HG02678 (cell line): ENCODE results near the gene USP40.

ENCODE experiments used
- ATAC-seq: cut with Tn5 transposase; IDR thresholded peaks from one replicate; pipeline ENCODE4 v1.9.1; 2021; ENCODE audit warnings: mild to moderate bottlenecking, moderate library complexity; ENCODE audit not compliant: unreplicated experiment

Gene USP40

DNA sequence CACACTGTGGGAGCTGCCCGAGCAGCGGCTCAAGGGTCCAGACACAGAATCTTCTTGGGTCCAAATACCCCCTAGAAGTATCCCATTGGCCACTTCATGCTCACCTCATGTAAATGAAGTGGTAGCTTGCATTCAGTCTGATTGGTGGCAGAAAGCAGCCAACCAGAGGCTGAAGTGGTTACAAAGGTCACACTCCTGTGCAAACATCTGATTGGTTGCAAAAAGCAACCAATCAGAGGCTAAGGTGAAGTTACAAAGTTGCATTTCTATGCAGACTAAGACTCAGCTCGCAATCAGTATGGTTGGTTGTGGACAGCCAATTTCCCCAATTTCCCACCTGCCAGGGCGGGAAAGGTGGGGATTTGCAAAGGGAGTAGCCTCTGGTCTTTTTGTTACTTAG is 118.0 kb downstream of the USP40 start:
- no peak for ATAC-seq

DNA sequence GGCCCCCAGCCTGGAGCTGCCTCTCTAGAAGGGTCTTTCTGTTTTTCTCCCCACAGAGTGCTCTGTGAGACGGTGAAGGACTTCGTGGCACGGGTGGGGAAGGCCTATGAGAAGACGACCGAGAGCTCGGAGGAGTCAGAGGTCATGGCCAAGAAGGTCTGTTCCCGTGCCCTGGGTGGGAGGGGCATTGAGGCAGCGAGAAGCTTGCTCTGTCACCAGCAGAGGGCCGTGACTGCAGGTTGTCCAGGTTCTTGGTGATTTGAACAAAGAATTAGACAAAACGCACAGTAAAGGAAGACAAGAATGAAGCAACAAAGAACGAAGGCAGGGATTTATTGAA is 118.4 kb downstream of the USP40 start:
- no peak for ATAC-seq

- no peak for ATAC-seq
Measured at GRCh38 chr2:233447506-233448219, 118.9 kb downstream of the USP40 start.

DNA sequence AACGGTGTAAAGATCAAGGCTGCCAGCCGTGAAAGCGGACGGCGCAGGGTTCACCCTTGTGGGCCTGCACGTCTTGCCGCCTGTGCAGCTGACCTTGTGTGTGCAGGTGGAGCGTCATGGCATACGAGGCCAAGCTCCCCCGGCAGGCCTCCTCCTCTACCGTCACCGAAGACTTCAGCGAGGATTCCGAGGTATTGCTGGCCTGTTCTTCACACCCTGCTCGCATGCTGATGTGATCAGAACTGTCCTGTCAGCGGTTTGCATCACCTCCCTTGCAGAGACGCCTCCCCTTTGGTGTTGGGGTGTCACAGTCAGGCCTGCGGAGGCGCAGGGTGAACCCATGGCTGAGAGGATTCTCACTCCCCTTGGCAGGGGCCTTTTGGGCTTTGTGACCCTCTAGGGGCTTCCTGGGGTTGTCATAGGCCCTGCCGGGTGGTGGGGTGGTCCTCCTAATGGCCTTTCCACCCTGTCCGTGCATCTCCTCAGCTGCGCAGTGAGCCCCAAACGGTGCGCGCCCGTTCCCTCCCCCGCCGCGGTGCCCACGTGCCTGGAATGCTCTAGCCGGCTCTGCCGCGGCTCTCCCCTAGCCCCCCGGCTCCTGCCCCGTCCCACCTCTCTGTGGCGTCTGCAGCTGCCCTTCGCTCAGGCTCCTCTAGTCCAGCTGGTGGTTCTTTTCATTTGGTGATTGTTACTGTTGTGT is 119.8 kb downstream of the USP40 start:
- no peak for ATAC-seq

DNA sequence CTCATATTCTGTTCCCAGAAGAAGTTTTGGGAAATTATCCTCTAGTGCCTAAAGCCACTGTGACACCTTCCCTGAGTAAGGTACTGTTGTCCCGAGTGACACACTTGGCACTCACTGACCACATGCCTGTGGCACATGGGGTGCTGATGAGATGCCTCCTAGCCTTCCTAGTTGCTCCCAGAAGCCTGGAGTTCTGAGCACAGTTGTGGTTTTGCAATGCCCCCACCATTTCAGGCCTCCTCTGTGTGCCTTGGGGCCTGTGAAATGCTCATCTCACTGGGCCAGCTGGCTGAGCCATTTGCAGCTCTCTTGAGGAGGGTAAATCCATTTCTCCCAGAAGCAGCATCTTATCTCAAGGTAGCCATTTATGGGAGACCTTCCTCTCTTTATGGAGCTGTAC is 120.5 kb downstream of the USP40 start:
- ATAC-seq: no peak

DNA sequence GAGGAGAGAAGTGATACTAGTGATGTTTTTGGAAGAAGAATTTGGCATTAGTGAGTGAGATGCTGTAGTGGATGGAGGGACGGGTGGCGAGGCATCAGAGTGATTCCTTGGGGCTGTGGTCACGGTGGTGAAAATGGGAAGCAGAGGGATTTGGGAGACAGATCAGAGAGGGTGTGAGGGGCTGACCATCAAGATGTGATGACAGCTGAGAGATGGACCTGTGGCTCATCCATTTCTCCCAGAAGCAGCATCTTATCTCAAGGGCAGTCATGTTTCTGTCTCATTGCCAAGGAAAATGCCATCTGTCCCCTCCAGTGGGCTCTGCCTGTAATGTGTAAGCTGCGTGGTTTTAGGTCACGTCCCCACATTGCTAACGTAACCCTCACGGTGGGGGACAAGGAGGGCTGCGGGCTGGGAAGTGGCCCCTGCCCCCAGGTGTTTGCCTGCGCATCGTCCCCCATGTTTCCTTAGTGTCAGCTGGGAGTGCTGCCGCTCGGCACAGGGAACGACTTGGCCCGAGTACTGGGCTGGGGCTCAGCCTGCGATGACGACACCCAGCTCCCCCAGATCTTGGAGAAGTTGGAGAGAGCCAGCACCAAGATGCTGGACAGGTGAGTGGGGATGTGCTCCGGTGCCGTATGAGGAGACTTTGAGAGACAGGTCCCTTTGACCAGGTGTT is 121.3 kb downstream of the USP40 start:
- no peak for ATAC-seq

- ATAC-seq: no peak
Measured at GRCh38 chr2:233444501-233444900, 122.1 kb downstream of the USP40 start.

- no peak for ATAC-seq
Measured at GRCh38 chr2:233443511-233444183, 122.9 kb downstream of the USP40 start.

DNA sequence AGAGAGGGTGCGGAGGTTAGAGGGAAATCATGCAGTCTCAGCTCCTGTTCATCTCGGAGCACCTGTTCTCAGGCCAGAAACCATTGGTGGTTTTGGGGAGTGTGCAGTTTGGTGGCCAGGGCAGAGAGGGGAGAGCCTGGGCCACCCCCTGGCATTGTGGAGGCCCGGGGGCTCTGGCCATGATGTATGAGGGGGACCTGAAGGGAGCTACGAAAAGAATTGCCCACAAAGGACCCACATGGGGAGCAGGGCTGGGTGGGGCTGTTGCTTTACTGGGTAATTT is 124.6 kb downstream of the USP40 start:
- no peak for ATAC-seq

GRCh38 chr2:233441161-233442027 is 125.2 kb downstream of the USP40 start:
- ATAC-seq: no peak

- ATAC-seq: no peak
Measured at GRCh38 chr2:233440714-233441113, 125.9 kb downstream of the USP40 start.

DNA sequence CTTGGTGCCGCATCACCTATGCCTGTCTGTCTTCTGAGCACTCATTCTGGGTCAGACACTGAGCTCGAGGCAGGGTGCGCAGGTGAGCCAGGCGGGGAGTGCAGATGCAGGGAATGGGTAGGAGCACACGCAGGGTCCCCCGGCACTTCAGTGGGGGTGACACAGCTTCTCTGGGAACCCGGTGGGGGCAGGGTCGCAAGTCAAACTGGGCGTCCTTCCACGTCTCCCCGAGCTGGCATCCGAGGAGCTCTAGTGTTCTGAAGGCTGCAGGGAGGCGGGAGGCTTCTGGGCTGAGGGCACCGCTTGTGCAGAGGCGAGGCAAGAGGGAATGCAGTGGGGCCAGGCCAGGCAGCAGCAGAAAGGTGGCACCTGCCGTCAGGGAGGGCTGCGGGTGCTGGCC is 126.3 kb downstream of the USP40 start:
- ATAC-seq: no peak

DNA sequence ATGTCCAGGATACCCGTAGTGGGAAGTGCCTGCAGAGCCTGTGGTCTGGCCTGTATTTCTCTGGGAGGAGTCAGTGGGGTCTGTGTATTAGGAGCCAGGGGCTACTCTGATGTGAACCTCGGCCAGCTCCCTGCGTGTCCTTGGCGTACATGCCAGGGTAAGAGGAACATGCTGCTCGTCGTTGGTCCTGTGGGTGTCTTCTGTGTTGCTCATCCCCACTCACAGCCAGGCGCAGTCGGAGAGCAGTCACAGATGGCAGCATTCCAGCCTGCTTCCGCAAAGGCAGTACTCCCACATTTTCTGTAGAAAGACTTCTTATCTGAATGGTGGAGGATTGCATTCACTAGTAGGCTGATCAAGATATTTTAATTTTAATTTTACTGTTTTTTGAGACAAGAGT is 127.4 kb downstream of the USP40 start:
- ATAC-seq: no peak

- no peak for ATAC-seq
Measured at GRCh38 chr2:233438573-233439147, 127.9 kb downstream of the USP40 start.

DNA sequence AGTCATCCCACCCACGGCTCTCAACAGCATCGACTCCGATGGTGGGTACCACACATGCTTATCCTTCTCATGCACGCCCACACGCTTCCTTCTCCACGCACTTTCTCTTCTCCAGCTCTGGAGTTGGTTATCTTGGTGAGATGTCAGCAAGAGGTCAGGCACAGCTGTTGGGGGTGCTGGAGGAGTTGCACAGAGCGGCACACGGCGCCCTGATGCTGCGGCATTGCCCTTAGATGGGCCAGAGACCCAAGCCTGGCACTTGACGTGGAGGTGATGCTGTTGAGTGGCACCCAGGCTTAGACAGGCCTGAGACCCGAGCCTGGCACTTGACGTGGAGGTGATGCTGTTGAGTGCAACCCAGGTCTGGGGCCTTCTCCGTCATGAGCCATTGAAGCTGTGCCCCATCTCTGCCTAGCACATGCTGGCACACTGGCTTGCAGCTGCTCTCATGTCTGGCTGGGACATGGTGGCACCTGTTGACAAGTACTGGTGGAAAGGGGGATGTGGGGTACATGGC is 129.1 kb downstream of the USP40 start:
- no peak for ATAC-seq

DNA sequence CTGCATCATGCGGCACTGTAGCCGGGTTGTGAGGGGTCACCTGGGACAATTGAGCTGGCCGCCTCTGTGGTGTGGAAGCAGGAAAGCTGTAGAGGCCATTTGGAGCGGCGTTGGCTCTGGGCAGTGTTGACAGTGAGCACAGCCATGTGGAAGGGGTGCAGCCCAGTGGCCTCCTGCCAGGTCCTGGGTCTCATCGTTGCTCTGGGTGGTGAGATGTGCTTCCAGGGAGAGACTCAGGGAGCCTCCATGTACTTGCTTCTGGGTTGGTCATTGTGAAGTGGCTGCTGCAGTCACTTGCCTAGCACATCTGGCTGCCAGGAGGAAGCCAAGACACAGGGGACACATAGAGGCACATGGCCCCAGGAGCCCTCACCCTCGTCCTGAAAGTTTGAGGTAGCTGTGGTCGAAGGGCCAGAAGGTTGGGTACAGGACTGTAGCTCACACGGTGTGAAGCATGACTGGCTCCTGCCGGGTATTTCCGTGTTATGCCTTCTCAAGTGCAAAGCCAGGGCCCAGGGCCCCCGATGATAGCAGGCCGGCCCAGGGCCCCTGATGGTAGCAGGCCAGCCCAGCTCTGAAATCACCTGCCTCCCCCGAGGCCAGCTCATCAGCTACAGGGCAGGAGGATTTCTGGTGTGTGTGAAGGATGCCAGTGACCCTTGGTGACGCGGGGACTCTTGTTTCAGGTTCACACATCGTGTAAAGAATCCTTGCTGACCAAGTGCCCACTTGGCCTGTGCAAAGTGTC is 129.7 kb downstream of the USP40 start:
- ATAC-seq: no peak

GRCh38 chr2:233436191-233436581 is 130.4 kb downstream of the USP40 start:
- no peak for ATAC-seq

DNA sequence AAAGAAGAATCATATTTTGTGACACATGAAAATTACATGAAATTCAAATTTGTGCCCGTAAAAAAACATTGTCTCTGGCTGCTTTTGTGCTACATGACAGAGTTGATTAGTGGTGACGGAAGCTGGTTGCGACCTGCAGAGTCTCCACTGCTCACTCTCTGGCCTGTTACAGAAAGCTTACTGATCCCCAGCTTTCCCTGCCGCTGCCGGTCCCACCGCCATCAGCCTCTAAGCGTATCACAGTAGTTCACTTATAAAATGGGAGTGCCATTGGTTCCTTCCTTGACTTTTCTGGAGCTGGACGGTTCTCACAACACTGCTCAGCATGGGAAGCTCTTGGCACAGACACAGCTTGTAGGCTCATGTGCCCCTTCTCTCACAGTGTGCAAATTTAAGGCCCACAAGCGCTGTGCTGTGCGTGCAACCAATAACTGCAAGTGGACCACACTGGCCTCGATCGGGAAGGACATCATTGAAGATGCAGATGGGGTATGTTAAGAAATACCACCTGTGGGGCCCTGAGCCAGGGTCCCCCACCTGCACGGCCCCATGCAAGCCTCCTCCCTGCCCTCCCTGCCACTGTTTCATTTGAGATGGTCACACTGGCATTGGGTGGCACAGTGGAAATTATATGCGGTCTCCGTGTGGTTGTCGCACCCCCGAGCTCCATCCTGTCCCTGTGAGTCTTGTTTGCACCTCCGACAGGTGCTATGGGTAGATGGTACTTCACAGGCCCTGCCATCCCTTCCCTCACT is 131.0 kb downstream of the USP40 start:
- ATAC-seq: no peak
